HCT116 (cell line): ENCODE results near the gene VWC2L. TPM values are rescaled to one million over a fixed set of nuclear protein-coding genes. Genes with fewer than 3 reads are reported as not detected.

Source experiments
- ATAC-seq: fragments of 200-7000 bp; cut with Tn5 transposase; 2 replicates; pipeline ENCODE4 v1.9.1; 2020; ENCODE audit warnings: mild to moderate bottlenecking, moderate library complexity
- BruUV-seq: library from RNA; stranded (reverse); fragments of 400-500 nt; replicated peaks from 2 replicates; lab custom pipeline; 2021; lab: Mats Ljungman, UMichigan
- CTCF ChIA-PET: fragments of 300-600 bp; sonication (Branson Sonifier 250); formaldehyde crosslinking; loops from one replicate; lab custom pipeline; 2021; ENCODE audit warnings: antibody characterized with exemption; lab: Charles Lee
- POLR2A ChIA-PET: fragments of 300-600, 350-600 bp; sonication (Branson Sonifier 250); formaldehyde crosslinking; loops from one replicate; lab custom pipeline; 2021; ENCODE audit warnings: antibody characterized with exemption; lab: Charles Lee
- RAD21 ChIA-PET, 2 experiments: fragments of 300-600 bp; sonication (Branson Sonifier 250); formaldehyde crosslinking; loops; one replicate each; lab custom pipeline; 2023; ENCODE audit warnings: low total read pairs in 2 of 2; ENCODE audit not compliant: uncharacterized antibody in 2 of 2, unreplicated experiment in 2 of 2, low non-redundant PET in 1 of 2; lab: Charles Lee
- DNase-seq: peaks from one replicate; pipeline ENCODE4 v3.0.0-alpha.2; 2010; ENCODE audit warnings: low read depth, low spot score
- H2AFZ ChIP-seq: fragments of 200-600 bp; shearing (Covaris generic), sonication (generic); 2 replicates; pipeline ENCODE4 v1.6.1; 2017; ENCODE audit warnings: low read depth, mixed run types, mixed read lengths, antibody characterized with exemption, low read length; ENCODE audit not compliant: poor library complexity, severe bottlenecking
- H3K27ac ChIP-seq: 2 replicates; pipeline ENCODE4 v1.5.1; 2012; ENCODE audit warnings: low read depth, low read length
- H3K27me3 ChIP-seq: fragments of 200-600 bp; sonication (generic); 2 replicates; pipeline ENCODE4 v1.6.1; 2016; ENCODE audit warnings: mixed run types, low read length, mixed read lengths; ENCODE audit not compliant: insufficient read depth
- H3K36me3 ChIP-seq, 2 experiments: fragments of 200-500 bp in 1 of 2; fragments of 200-600 bp in 1 of 2; sonication (Bioruptor generic) in 1 of 2; sonication (generic) in 1 of 2; 2 replicates each; pipeline versions ENCODE4 v1.5.1 to v1.6.1; 2014 to 2016; ENCODE audit warnings: low read length in 2 of 2, inconsistent platforms in 1 of 2, mixed read lengths in 1 of 2, mixed run types in 1 of 2; ENCODE audit not compliant: insufficient read depth in 2 of 2, control insufficient read depth in 1 of 2
- H3K4me1 ChIP-seq, 2 experiments: fragments of 200-600 bp in 1 of 2; sonication (generic) in 1 of 2; 2 replicates each; pipeline versions ENCODE4 v1.5.1 to v1.6.1; 2012 to 2017; ENCODE audit warnings: low read length in 2 of 2, inconsistent platforms in 1 of 2, mild to moderate bottlenecking in 1 of 2, mixed read lengths in 1 of 2, mixed run types in 1 of 2, moderate library complexity in 1 of 2; ENCODE audit not compliant: insufficient read depth in 2 of 2, control insufficient read depth in 1 of 2
- H3K4me2 ChIP-seq: fragments of 200-600 bp; sonication (generic); 2 replicates; pipeline ENCODE4 v1.6.1; 2017; ENCODE audit warnings: mixed run types, low read length, mixed read lengths
- H3K4me3 ChIP-seq, 2 experiments: fragments of 200-600 bp in 1 of 2; sonication (generic) in 1 of 2; replicated peaks in 1 of 2; 2 replicates each; pipeline ENCODE4 v1.5.1; 2011 to 2016; ENCODE audit warnings: low read length in 2 of 2, control low read depth in 1 of 2, low read depth in 1 of 2, mild to moderate bottlenecking in 1 of 2, mixed read lengths in 1 of 2, mixed run types in 1 of 2
- H3K79me2 ChIP-seq: fragments of 200-600 bp; sonication (generic); 2 replicates; pipeline ENCODE4 v1.6.1; 2017; ENCODE audit warnings: mild to moderate bottlenecking, mixed run types, low read length, moderate library complexity, mixed read lengths; ENCODE audit not compliant: insufficient read depth
- H3K9ac ChIP-seq: fragments of 200-600 bp; sonication (generic); 2 replicates; pipeline ENCODE4 v1.6.1; 2016; ENCODE audit warnings: low read length, mixed read lengths
- H3K9me2 ChIP-seq: fragments of 200-600 bp; sonication (generic), shearing (Covaris generic); 2 replicates; pipeline ENCODE4 v1.6.1; 2017; ENCODE audit warnings: mixed run types, mild to moderate bottlenecking, moderate library complexity; ENCODE audit not compliant: insufficient read depth
- H3K9me3 ChIP-seq, 2 experiments: fragments of 200-500 bp in 1 of 2; fragments of 200-600 bp in 1 of 2; sonication (Bioruptor generic) in 1 of 2; sonication (generic) in 1 of 2; 2 replicates each; pipeline ENCODE4 v1.6.1; 2014 to 2017; ENCODE audit warnings: low read length in 2 of 2, mixed read lengths in 2 of 2, inconsistent platforms in 1 of 2, low read depth in 1 of 2, mild to moderate bottlenecking in 1 of 2, mixed run types in 1 of 2, moderate library complexity in 1 of 2; ENCODE audit not compliant: control insufficient read depth in 1 of 2, insufficient read depth in 1 of 2
- H4K20me1 ChIP-seq: fragments of 200-600 bp; sonication (generic), shearing (Covaris generic); 2 replicates; pipeline ENCODE4 v1.6.1; 2017; ENCODE audit warnings: mixed run types, mild to moderate bottlenecking, moderate library complexity; ENCODE audit not compliant: insufficient read depth
- CBX3 ChIP-seq: IDR thresholded peaks from 2 replicates; pipeline ENCODE4 v1.6.1; 2012; ENCODE audit warnings: low read depth
- CEBPB ChIP-seq: IDR thresholded peaks from 2 replicates; pipeline ENCODE4 v1.6.1; 2012; ENCODE audit warnings: low read depth
- ELF1 ChIP-seq: IDR thresholded peaks from 2 replicates; pipeline ENCODE4 v1.6.1; 2012; ENCODE audit warnings: low read depth, borderline replicate concordance
- EZH2 ChIP-seq: fragments of 200-600 bp; sonication (generic); IDR thresholded peaks from 2 replicates; pipeline ENCODE4 v1.6.1; 2017; ENCODE audit warnings: antibody characterized with exemption, mixed run types
- EZH2phosphoT487 ChIP-seq: fragments of 200-600 bp; IDR thresholded peaks from 2 replicates; pipeline ENCODE4 v1.6.1; 2018; ENCODE audit warnings: antibody characterized with exemption, borderline replicate concordance
- JUND ChIP-seq: IDR thresholded peaks from 2 replicates; pipeline ENCODE4 v1.6.1; 2012
- POLR2A ChIP-seq: IDR thresholded peaks from 2 replicates; pipeline ENCODE4 v1.7.0; 2011; ENCODE audit warnings: borderline replicate concordance; ENCODE audit not compliant: insufficient read depth, insufficient read length; ENCODE audit errors: extremely low read depth
- SIN3A ChIP-seq: IDR thresholded peaks from 2 replicates; pipeline ENCODE4 v1.6.1; 2012; ENCODE audit warnings: low read depth
- YY1 ChIP-seq: IDR thresholded peaks from 2 replicates; pipeline ENCODE4 v1.6.1; 2011; ENCODE audit warnings: low read length, low read depth, moderate library complexity, mild to moderate bottlenecking; ENCODE audit not compliant: insufficient replicate concordance; ENCODE audit errors: extremely low read depth
- ZFX ChIP-seq: fragments of 450-650 bp; IDR thresholded peaks from 2 replicates; pipeline ENCODE4 v1.6.1; 2017
- intact Hi-C: fragments of 100-400 bp; cut with micrococcal nuclease; formaldehyde crosslinking; loops from 2 replicates; pipeline ENCODE4 v1.10.0; 2022
- total RNA-seq: library from RNA; stranded (reverse); gene quantifications from one replicate; pipeline ENCODE4 v1.2.1, GENCODE V29; 2021; ENCODE audit not compliant: unreplicated experiment
- TF ChIP-seq, protein P1 (sequence below): IDR thresholded peaks from 2 replicates; pipeline ENCODE4 v1.6.1; 2012; ENCODE audit warnings: low read depth
- TF ChIP-seq, protein P2 (sequence below): IDR thresholded peaks from 2 replicates; pipeline ENCODE4 v1.6.1; 2012
- TF ChIP-seq, protein P3 (sequence below), 3 experiments: fragments of 200-600 bp in 1 of 3; sonication (generic) in 1 of 3; IDR thresholded peaks in 2 of 3; conservative IDR thresholded peaks in 1 of 3; 2 replicates each; pipeline ENCODE4 v1.5.1; 2012 to 2017; ENCODE audit warnings: low read depth in 2 of 3, low read length in 2 of 3, antibody characterized with exemption in 1 of 3, borderline replicate concordance in 1 of 3, control low read depth in 1 of 3, mild to moderate bottlenecking in 1 of 3, mixed read lengths in 1 of 3, mixed run types in 1 of 3, moderate library complexity in 1 of 3; ENCODE audit not compliant: insufficient read depth in 1 of 3
- TF ChIP-seq, protein P4 (sequence below): IDR thresholded peaks from 2 replicates; pipeline ENCODE4 v1.6.1; 2012

VWC2L gene
- total RNA-seq, 1 experiment from 2014 or later: not detected

DNA sequence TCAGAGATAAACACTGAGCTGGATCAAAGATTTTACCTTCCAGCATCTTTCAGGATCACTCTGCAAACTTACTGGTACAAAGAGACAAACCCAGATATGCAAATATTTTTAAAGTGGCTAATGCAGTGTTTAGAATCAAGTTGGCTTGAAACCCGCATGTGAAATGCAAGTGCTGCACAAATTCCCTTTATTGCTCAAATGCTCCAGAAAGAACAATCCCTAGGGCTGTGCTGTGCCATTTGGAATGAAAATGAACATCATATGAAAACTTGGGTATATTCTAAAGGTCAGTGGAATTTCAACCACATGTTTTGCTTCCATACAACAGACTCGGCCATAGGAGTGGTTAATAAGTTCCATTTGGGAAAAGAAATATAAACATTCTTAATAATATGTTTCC lies 139.1 kb downstream of the VWC2L start:
- Histone ChIP-seq H3K9ac (no peak overlapping the region), H3K9me2 (no peaks in the 10 kb centered on the region), H3K4me2 (no peak overlapping the region), H3K4me1 (no peaks in the 10 kb centered on the region), H4K20me1 (no peaks in the 10 kb centered on the region), H3K27me3 (no peaks in the 10 kb centered on the region), H2AFZ (no peak overlapping the region), H3K4me3 (no peak overlapping the region), H3K27ac (no peak overlapping the region), H3K36me3 (no peaks in the 10 kb centered on the region), H3K9me3 (no peaks in the 10 kb centered on the region), H3K79me2 (no peaks in the 10 kb centered on the region)
- POLR2A ChIA-PET: no interaction called here
- BruUV-seq: no TSS peak
- CTCF ChIA-PET: no interaction called here
- TF ChIP-seq EZH2phosphoT487: no peak
- TF ChIP-seq JUND: no peak
- no peak for TF ChIP-seq ELF1
- TF ChIP-seq, protein P1, sequence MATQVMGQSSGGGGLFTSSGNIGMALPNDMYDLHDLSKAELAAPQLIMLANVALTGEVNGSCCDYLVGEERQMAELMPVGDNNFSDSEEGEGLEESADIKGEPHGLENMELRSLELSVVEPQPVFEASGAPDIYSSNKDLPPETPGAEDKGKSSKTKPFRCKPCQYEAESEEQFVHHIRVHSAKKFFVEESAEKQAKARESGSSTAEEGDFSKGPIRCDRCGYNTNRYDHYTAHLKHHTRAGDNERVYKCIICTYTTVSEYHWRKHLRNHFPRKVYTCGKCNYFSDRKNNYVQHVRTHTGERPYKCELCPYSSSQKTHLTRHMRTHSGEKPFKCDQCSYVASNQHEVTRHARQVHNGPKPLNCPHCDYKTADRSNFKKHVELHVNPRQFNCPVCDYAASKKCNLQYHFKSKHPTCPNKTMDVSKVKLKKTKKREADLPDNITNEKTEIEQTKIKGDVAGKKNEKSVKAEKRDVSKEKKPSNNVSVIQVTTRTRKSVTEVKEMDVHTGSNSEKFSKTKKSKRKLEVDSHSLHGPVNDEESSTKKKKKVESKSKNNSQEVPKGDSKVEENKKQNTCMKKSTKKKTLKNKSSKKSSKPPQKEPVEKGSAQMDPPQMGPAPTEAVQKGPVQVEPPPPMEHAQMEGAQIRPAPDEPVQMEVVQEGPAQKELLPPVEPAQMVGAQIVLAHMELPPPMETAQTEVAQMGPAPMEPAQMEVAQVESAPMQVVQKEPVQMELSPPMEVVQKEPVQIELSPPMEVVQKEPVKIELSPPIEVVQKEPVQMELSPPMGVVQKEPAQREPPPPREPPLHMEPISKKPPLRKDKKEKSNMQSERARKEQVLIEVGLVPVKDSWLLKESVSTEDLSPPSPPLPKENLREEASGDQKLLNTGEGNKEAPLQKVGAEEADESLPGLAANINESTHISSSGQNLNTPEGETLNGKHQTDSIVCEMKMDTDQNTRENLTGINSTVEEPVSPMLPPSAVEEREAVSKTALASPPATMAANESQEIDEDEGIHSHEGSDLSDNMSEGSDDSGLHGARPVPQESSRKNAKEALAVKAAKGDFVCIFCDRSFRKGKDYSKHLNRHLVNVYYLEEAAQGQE: no peak
- TF ChIP-seq, protein P2, sequence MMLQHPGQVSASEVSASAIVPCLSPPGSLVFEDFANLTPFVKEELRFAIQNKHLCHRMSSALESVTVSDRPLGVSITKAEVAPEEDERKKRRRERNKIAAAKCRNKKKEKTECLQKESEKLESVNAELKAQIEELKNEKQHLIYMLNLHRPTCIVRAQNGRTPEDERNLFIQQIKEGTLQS: no peak
- DNase-seq: no peak
- RAD21 ChIA-PET: no interaction called here
- ATAC-seq: no peak
- intact Hi-C loops: no loop called here

DNA sequence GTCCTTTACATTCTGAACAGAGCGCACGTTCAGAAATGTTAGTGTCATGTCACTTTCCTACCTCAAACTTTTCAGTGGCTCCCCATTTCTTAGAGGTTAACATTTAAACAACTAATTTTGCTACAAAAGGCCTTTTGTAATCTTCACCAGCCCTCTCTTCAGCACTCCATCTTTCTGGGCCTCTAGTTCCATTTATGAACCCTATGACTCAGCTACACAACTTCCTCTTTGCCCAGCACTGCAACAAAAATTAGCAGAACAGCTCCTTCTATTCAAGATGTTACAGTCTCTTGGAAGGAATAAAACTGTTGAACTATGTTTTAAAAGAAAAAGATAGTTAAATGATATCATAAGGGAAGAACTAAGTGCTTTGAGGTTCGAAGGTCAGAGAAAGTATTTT lies 139.9 kb downstream of the VWC2L start:
- intact Hi-C loops: no loop called here
- no peak overlapping the region for H3K4me2 ChIP-seq
- H3K36me3 ChIP-seq: no peaks in the 10 kb centered on the region
- H3K9me2 ChIP-seq: no peaks in the 10 kb centered on the region
- H3K79me2 ChIP-seq: no peaks in the 10 kb centered on the region
- no TSS peak for BruUV-seq
- ATAC-seq: no peak
- RAD21 ChIA-PET: no interaction called here
- no peaks in the 10 kb centered on the region for H3K9me3 ChIP-seq
- H3K4me3 ChIP-seq: no peak overlapping the region
- POLR2A ChIA-PET: no interaction called here
- H3K4me1 ChIP-seq: no peaks in the 10 kb centered on the region
- H3K27me3 ChIP-seq: no peaks in the 10 kb centered on the region
- H4K20me1 ChIP-seq: no peaks in the 10 kb centered on the region
- no peak overlapping the region for H3K27ac ChIP-seq
- no peak overlapping the region for H3K9ac ChIP-seq
- TF ChIP-seq CEBPB (no peak), ELF1 (no peak), POLR2A (no peak), YY1 (no peak), EZH2 (no peak), ZFX (no peak), JUND (no peak), SIN3A (no peak), CBX3 (no peak)
- TF ChIP-seq, protein P3, sequence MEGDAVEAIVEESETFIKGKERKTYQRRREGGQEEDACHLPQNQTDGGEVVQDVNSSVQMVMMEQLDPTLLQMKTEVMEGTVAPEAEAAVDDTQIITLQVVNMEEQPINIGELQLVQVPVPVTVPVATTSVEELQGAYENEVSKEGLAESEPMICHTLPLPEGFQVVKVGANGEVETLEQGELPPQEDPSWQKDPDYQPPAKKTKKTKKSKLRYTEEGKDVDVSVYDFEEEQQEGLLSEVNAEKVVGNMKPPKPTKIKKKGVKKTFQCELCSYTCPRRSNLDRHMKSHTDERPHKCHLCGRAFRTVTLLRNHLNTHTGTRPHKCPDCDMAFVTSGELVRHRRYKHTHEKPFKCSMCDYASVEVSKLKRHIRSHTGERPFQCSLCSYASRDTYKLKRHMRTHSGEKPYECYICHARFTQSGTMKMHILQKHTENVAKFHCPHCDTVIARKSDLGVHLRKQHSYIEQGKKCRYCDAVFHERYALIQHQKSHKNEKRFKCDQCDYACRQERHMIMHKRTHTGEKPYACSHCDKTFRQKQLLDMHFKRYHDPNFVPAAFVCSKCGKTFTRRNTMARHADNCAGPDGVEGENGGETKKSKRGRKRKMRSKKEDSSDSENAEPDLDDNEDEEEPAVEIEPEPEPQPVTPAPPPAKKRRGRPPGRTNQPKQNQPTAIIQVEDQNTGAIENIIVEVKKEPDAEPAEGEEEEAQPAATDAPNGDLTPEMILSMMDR (IDR thresholded peaks at IDR 0.05 in 2 of 3, conservative IDR thresholded peaks at IDR 0.05 in 1 of 3; ENCODE audit: borderline replicate concordance in 1 of 3, insufficient read depth in 1 of 3, low read depth in 2 of 3, low read length in 2 of 3): no peak
- TF ChIP-seq, protein P4, sequence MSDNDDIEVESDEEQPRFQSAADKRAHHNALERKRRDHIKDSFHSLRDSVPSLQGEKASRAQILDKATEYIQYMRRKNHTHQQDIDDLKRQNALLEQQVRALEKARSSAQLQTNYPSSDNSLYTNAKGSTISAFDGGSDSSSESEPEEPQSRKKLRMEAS: no peak
- CTCF ChIA-PET: no interaction called here
- DNase-seq: no peak
- H2AFZ ChIP-seq: no peak overlapping the region
